HEK293T (cell line): ENCODE data around the gene CACNA1C.

ENCODE experiments used
- CTCF ChIA-PET: fragments of 350-600 bp; formaldehyde crosslinking; extraction: SDS; loops from one replicate; lab custom pipeline; 2021; ENCODE audit warnings: antibody characterized with exemption, inconsistent platforms; lab: Yijun Ruan, JAX
- POLR2A ChIA-PET: fragments of 350-600 bp; formaldehyde crosslinking; extraction: SDS; loops from one replicate; lab custom pipeline; 2020; ENCODE audit warnings: antibody characterized with exemption, inconsistent platforms; lab: Yijun Ruan, JAX
- DNase-seq: peaks from one replicate; pipeline ENCODE4 v3.0.0; 2012; ENCODE audit warnings: mixed read lengths; ENCODE audit errors: extremely low spot score
- ARNT ChIP-seq: fragments of 450-650 bp; IDR thresholded peaks from 2 replicates; pipeline ENCODE4 v1.6.1; 2017; ENCODE audit warnings: mild to moderate bottlenecking
- BHLHE40 ChIP-seq: fragments of 450-650 bp; IDR thresholded peaks from 2 replicates; pipeline ENCODE4 v1.6.1; 2016; ENCODE audit warnings: mild to moderate bottlenecking, moderate library complexity, borderline replicate concordance
- CTBP1 ChIP-seq: fragments of 450-650 bp; IDR thresholded peaks from 2 replicates; pipeline ENCODE4 v1.6.1; 2016; ENCODE audit warnings: borderline replicate concordance
- ELF4 ChIP-seq: fragments of 450-650 bp; IDR thresholded peaks from 2 replicates; pipeline ENCODE4 v1.6.1; 2017; ENCODE audit warnings: antibody characterized with exemption
- FOXA1 ChIP-seq: fragments of 450-650 bp; IDR thresholded peaks from 2 replicates; pipeline ENCODE4 v1.6.1; 2016; ENCODE audit warnings: mild to moderate bottlenecking
- FOXK2 ChIP-seq: fragments of 450-650 bp; IDR thresholded peaks from 2 replicates; pipeline ENCODE4 v1.6.1; 2016; ENCODE audit warnings: mild to moderate bottlenecking
- FOXM1 ChIP-seq: fragments of 450-650 bp; IDR thresholded peaks from 2 replicates; pipeline ENCODE4 v1.6.1; 2017; ENCODE audit warnings: mild to moderate bottlenecking, borderline replicate concordance
- HDGF ChIP-seq: fragments of 450-650 bp; IDR thresholded peaks from 2 replicates; pipeline ENCODE4 v1.6.1; 2017; ENCODE audit warnings: antibody characterized with exemption, borderline replicate concordance
- L3MBTL2 ChIP-seq: fragments of 450-650 bp; conservative IDR thresholded peaks from 2 replicates; pipeline ENCODE4 v1.6.1; 2016; ENCODE audit warnings: mild to moderate bottlenecking
- LEF1 ChIP-seq: fragments of 450-650 bp; IDR thresholded peaks from 2 replicates; pipeline ENCODE4 v1.6.1; 2017; ENCODE audit warnings: mild to moderate bottlenecking, borderline replicate concordance
- NFRKB ChIP-seq: fragments of 450-650 bp; IDR thresholded peaks from 2 replicates; pipeline ENCODE4 v1.6.1; 2016; ENCODE audit warnings: mild to moderate bottlenecking, moderate library complexity
- SP1 ChIP-seq: fragments of 450-650 bp; IDR thresholded peaks from 2 replicates; pipeline ENCODE4 v1.6.1; 2017
- SUZ12 ChIP-seq: fragments of 450-650 bp; IDR thresholded peaks from 2 replicates; pipeline ENCODE4 v1.6.1; 2016; ENCODE audit warnings: mild to moderate bottlenecking
- TARDBP ChIP-seq: fragments of 450-650 bp; IDR thresholded peaks from 2 replicates; pipeline ENCODE4 v1.6.1; 2016
- ZNF384 ChIP-seq: fragments of 450-650 bp; IDR thresholded peaks from 2 replicates; pipeline ENCODE4 v1.6.1; 2016
- TF ChIP-seq, protein P1 (sequence below): fragments of 450-650 bp; IDR thresholded peaks from 2 replicates; pipeline ENCODE4 v1.6.1; 2016

The CACNA1C gene

DNA sequence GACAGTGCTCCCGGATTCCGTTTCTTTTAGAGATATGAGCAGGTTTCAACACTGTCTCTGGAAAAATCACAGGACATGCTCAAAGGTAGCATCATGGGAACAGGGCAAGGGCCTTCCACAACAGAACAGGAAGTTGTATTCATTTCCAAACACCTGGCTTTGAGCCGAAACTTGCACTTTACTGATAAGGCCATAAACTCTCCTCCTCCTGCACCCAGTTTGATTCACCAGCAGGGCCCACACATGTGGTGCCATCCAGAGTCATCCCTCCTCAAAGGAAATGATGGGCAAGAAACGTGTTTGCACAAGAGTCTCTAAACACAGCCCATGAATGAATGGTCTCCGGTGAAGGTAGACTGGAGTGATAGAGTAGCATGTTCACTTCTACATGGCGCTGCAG, 473.6 kb downstream of the CACNA1C start:
- ChIA-PET POLR2A (no interaction called here), CTCF (no interaction called here)
- no peak for DNase-seq
- no peak for TF ChIP-seq HDGF
- TF ChIP-seq ARNT: no peak
- TF ChIP-seq CTBP1: no peak
- no peak for TF ChIP-seq BHLHE40
- TF ChIP-seq NFRKB: no peak
- no peak for TF ChIP-seq ZNF384
- no peak for TF ChIP-seq FOXK2
- no peak for TF ChIP-seq FOXM1
- no peak for TF ChIP-seq LEF1
- no peak for TF ChIP-seq L3MBTL2
- TF ChIP-seq SUZ12: no peak
- TF ChIP-seq, protein P1, sequence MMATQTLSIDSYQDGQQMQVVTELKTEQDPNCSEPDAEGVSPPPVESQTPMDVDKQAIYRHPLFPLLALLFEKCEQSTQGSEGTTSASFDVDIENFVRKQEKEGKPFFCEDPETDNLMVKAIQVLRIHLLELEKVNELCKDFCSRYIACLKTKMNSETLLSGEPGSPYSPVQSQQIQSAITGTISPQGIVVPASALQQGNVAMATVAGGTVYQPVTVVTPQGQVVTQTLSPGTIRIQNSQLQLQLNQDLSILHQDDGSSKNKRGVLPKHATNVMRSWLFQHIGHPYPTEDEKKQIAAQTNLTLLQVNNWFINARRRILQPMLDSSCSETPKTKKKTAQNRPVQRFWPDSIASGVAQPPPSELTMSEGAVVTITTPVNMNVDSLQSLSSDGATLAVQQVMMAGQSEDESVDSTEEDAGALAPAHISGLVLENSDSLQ: no peak
- no peak for TF ChIP-seq ELF4
- TF ChIP-seq FOXA1: no peak
- TF ChIP-seq SP1: no peak
- TF ChIP-seq TARDBP: no peak

DNA sequence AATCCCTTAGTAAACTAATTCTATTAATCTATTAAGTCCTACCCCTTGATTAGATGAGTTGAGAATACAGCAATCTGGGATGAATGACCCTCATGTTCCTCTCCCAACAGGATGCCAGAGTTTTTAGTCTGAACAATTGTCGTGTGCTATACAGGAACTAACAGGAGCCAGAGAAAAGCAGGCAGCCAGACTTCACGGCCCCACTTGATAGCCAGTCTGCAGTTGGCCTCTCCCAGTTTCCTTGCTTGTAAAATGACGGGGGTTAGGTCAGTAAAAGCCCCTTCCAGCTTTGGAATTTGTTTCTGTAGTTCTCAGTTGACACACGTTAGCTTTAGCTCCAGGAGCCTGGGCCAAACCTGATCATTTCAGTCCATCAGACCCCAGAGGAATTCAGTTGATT, 475.2 kb downstream of the CACNA1C start:
- POLR2A ChIA-PET: no interaction called here
- CTCF ChIA-PET: no interaction called here
- TF ChIP-seq SP1 (no peak), LEF1 (no peak), TARDBP (no peak), ARNT (no peak), FOXK2 (no peak), HDGF (no peak), BHLHE40 (no peak)
- DNase-seq: no peak

DNA sequence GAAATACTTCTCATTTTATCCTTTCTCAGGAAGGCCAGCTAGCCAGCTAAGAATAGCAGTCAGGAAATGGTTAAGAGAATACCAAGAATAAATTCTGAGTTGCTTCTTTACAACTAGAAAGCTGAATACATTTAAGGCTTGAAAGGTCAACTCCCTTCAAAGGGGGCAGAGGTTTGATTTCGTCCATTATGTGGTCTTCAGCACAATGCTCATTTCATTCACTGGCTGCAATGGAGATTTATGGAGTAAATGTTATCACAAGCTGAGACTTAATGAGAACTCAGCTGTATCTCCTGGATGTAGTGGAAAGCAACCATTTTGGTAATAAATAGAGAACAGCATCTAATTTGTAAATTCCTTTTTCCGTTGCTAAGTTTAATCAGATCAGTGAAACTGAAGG, 477.0 kb downstream of the CACNA1C start:
- ChIA-PET POLR2A (no interaction called here), CTCF (no interaction called here)
- TF ChIP-seq SP1: no peak
- TF ChIP-seq FOXA1: no peak
- TF ChIP-seq BHLHE40: no peak
- TF ChIP-seq FOXM1: no peak
- no peak for TF ChIP-seq L3MBTL2
- DNase-seq: no peak

DNA sequence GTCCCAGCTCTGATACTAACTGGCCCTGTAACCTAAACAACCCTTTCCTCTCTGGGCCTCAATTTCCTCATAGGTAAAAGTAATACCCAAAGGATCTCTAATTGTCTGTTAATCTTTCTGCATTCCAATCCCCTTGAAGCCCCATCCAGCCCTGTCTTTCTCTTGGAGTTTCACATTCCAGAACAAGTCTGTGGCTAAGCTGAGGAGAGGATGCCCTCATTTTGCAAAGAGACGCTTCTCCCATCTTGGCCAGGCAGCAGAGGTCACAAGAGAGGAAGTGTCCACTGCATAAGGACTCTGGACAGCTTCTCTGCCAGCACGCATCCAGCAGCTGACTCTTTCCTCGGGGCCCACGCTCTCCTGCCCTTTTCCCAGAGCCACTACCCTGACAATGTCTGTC, 478.6 kb downstream of the CACNA1C start:
- ChIA-PET POLR2A (no interaction called here), CTCF (no interaction called here)
- DNase-seq: no peak
- TF ChIP-seq L3MBTL2: no peak
- TF ChIP-seq, protein P1: no peak
- TF ChIP-seq FOXM1: no peak
- TF ChIP-seq LEF1: no peak
- no peak for TF ChIP-seq FOXA1
- TF ChIP-seq FOXK2: no peak
- no peak for TF ChIP-seq ARNT
- TF ChIP-seq TARDBP: no peak
- no peak for TF ChIP-seq SP1
- TF ChIP-seq CTBP1: no peak
- TF ChIP-seq BHLHE40: no peak
- no peak for TF ChIP-seq ZNF384
- TF ChIP-seq ELF4: no peak
- no peak for TF ChIP-seq SUZ12
- no peak for TF ChIP-seq HDGF
- no peak for TF ChIP-seq NFRKB

- POLR2A ChIA-PET: no interaction called here
Measured at GRCh38 chr12:2533036-2533435, 480.2 kb downstream of the CACNA1C start.

More at GRCh38 chr12:2533036-2533435, 480.2 kb downstream of the CACNA1C start:
- CTCF ChIA-PET: no interaction called here
- TF ChIP-seq, protein P1: no peak
- no peak for TF ChIP-seq NFRKB
- no peak for TF ChIP-seq ZNF384
- no peak for TF ChIP-seq BHLHE40
- TF ChIP-seq TARDBP: no peak
- no peak for TF ChIP-seq FOXM1
- no peak for TF ChIP-seq SUZ12
- TF ChIP-seq ELF4: no peak
- no peak for TF ChIP-seq FOXA1
- no peak for TF ChIP-seq L3MBTL2
- no peak for TF ChIP-seq LEF1
- TF ChIP-seq FOXK2: no peak
- no peak for TF ChIP-seq SP1
- TF ChIP-seq ARNT: no peak
- no peak for TF ChIP-seq CTBP1
- no peak for TF ChIP-seq HDGF
- no peak for DNase-seq
